HCT116 (cell line): ENCODE data around the gene PTPRJ. TPM values are rescaled to one million over a fixed set of nuclear protein-coding genes. Genes with fewer than 3 reads are reported as not detected.
"Not testable (repeated sequence)": the region's sequence is repeated elsewhere in the genome, so short reads cannot be mapped to it uniquely, and the experiment has no call there.

Experiments used
- ATAC-seq: fragments of 200-7000 bp; cut with Tn5 transposase; 2 replicates; pipeline ENCODE4 v1.9.1; 2020; ENCODE audit warnings: mild to moderate bottlenecking, moderate library complexity
- BruUV-seq: library from RNA; stranded (reverse); fragments of 400-500 nt; replicated peaks from 2 replicates; lab custom pipeline; 2021; lab: Mats Ljungman, UMichigan
- CTCF ChIA-PET: fragments of 300-600 bp; sonication (Branson Sonifier 250); formaldehyde crosslinking; loops from one replicate; lab custom pipeline; 2021; ENCODE audit warnings: antibody characterized with exemption; lab: Charles Lee
- POLR2A ChIA-PET: fragments of 300-600, 350-600 bp; sonication (Branson Sonifier 250); formaldehyde crosslinking; loops from one replicate; lab custom pipeline; 2021; ENCODE audit warnings: antibody characterized with exemption; lab: Charles Lee
- RAD21 ChIA-PET, 2 experiments: fragments of 300-600 bp; sonication (Branson Sonifier 250); formaldehyde crosslinking; loops; one replicate each; lab custom pipeline; 2023; ENCODE audit warnings: low total read pairs in 2 of 2; ENCODE audit not compliant: uncharacterized antibody in 2 of 2, unreplicated experiment in 2 of 2, low non-redundant PET in 1 of 2; lab: Charles Lee
- DNase-seq: peaks from one replicate; pipeline ENCODE4 v3.0.0-alpha.2; 2010; ENCODE audit warnings: low read depth, low spot score
- H2AFZ ChIP-seq: fragments of 200-600 bp; shearing (Covaris generic), sonication (generic); 2 replicates; pipeline ENCODE4 v1.6.1; 2017; ENCODE audit warnings: low read depth, mixed run types, mixed read lengths, antibody characterized with exemption, low read length; ENCODE audit not compliant: poor library complexity, severe bottlenecking
- H3K27ac ChIP-seq: 2 replicates; pipeline ENCODE4 v1.5.1; 2012; ENCODE audit warnings: low read depth, low read length
- H3K27me3 ChIP-seq: fragments of 200-600 bp; sonication (generic); 2 replicates; pipeline ENCODE4 v1.6.1; 2016; ENCODE audit warnings: mixed run types, low read length, mixed read lengths; ENCODE audit not compliant: insufficient read depth
- H3K36me3 ChIP-seq, 2 experiments: fragments of 200-500 bp in 1 of 2; fragments of 200-600 bp in 1 of 2; sonication (Bioruptor generic) in 1 of 2; sonication (generic) in 1 of 2; 2 replicates each; pipeline versions ENCODE4 v1.5.1 to v1.6.1; 2014 to 2016; ENCODE audit warnings: low read length in 2 of 2, inconsistent platforms in 1 of 2, mixed read lengths in 1 of 2, mixed run types in 1 of 2; ENCODE audit not compliant: insufficient read depth in 2 of 2, control insufficient read depth in 1 of 2
- H3K4me1 ChIP-seq, 2 experiments: fragments of 200-600 bp in 1 of 2; sonication (generic) in 1 of 2; 2 replicates each; pipeline versions ENCODE4 v1.5.1 to v1.6.1; 2012 to 2017; ENCODE audit warnings: low read length in 2 of 2, inconsistent platforms in 1 of 2, mild to moderate bottlenecking in 1 of 2, mixed read lengths in 1 of 2, mixed run types in 1 of 2, moderate library complexity in 1 of 2; ENCODE audit not compliant: insufficient read depth in 2 of 2, control insufficient read depth in 1 of 2
- H3K4me2 ChIP-seq: fragments of 200-600 bp; sonication (generic); 2 replicates; pipeline ENCODE4 v1.6.1; 2017; ENCODE audit warnings: mixed run types, low read length, mixed read lengths
- H3K4me3 ChIP-seq, 2 experiments: fragments of 200-600 bp in 1 of 2; sonication (generic) in 1 of 2; replicated peaks in 1 of 2; 2 replicates each; pipeline ENCODE4 v1.5.1; 2011 to 2016; ENCODE audit warnings: low read length in 2 of 2, control low read depth in 1 of 2, low read depth in 1 of 2, mild to moderate bottlenecking in 1 of 2, mixed read lengths in 1 of 2, mixed run types in 1 of 2
- H3K79me2 ChIP-seq: fragments of 200-600 bp; sonication (generic); 2 replicates; pipeline ENCODE4 v1.6.1; 2017; ENCODE audit warnings: mild to moderate bottlenecking, mixed run types, low read length, moderate library complexity, mixed read lengths; ENCODE audit not compliant: insufficient read depth
- H3K9ac ChIP-seq: fragments of 200-600 bp; sonication (generic); 2 replicates; pipeline ENCODE4 v1.6.1; 2016; ENCODE audit warnings: low read length, mixed read lengths
- H3K9me2 ChIP-seq: fragments of 200-600 bp; sonication (generic), shearing (Covaris generic); 2 replicates; pipeline ENCODE4 v1.6.1; 2017; ENCODE audit warnings: mixed run types, mild to moderate bottlenecking, moderate library complexity; ENCODE audit not compliant: insufficient read depth
- H3K9me3 ChIP-seq, 2 experiments: fragments of 200-500 bp in 1 of 2; fragments of 200-600 bp in 1 of 2; sonication (Bioruptor generic) in 1 of 2; sonication (generic) in 1 of 2; 2 replicates each; pipeline ENCODE4 v1.6.1; 2014 to 2017; ENCODE audit warnings: low read length in 2 of 2, mixed read lengths in 2 of 2, inconsistent platforms in 1 of 2, low read depth in 1 of 2, mild to moderate bottlenecking in 1 of 2, mixed run types in 1 of 2, moderate library complexity in 1 of 2; ENCODE audit not compliant: control insufficient read depth in 1 of 2, insufficient read depth in 1 of 2
- H4K20me1 ChIP-seq: fragments of 200-600 bp; sonication (generic), shearing (Covaris generic); 2 replicates; pipeline ENCODE4 v1.6.1; 2017; ENCODE audit warnings: mixed run types, mild to moderate bottlenecking, moderate library complexity; ENCODE audit not compliant: insufficient read depth
- EZH2 ChIP-seq: fragments of 200-600 bp; sonication (generic); IDR thresholded peaks from 2 replicates; pipeline ENCODE4 v1.6.1; 2017; ENCODE audit warnings: antibody characterized with exemption, mixed run types
- RAD21 ChIP-seq: IDR thresholded peaks from 2 replicates; pipeline ENCODE4 v1.6.1; 2012; ENCODE audit warnings: low read depth, mild to moderate bottlenecking
- SIN3A ChIP-seq: IDR thresholded peaks from 2 replicates; pipeline ENCODE4 v1.6.1; 2012; ENCODE audit warnings: low read depth
- TCF7L2 ChIP-seq: IDR thresholded peaks from 2 replicates; pipeline ENCODE4 v1.7.0; 2011; ENCODE audit warnings: borderline replicate concordance, inconsistent platforms; ENCODE audit not compliant: insufficient read depth, insufficient read length; ENCODE audit errors: extremely low read depth
- intact Hi-C: fragments of 100-400 bp; cut with micrococcal nuclease; formaldehyde crosslinking; loops from 2 replicates; pipeline ENCODE4 v1.10.0; 2022
- total RNA-seq: library from RNA; stranded (reverse); gene quantifications from one replicate; pipeline ENCODE4 v1.2.1, GENCODE V29; 2021; ENCODE audit not compliant: unreplicated experiment
- TF ChIP-seq, protein P1 (sequence below), 3 experiments: fragments of 200-600 bp in 1 of 3; sonication (generic) in 1 of 3; IDR thresholded peaks in 2 of 3; conservative IDR thresholded peaks in 1 of 3; 2 replicates each; pipeline ENCODE4 v1.5.1; 2012 to 2017; ENCODE audit warnings: low read depth in 2 of 3, low read length in 2 of 3, antibody characterized with exemption in 1 of 3, borderline replicate concordance in 1 of 3, control low read depth in 1 of 3, mild to moderate bottlenecking in 1 of 3, mixed read lengths in 1 of 3, mixed run types in 1 of 3, moderate library complexity in 1 of 3; ENCODE audit not compliant: insufficient read depth in 1 of 3

The PTPRJ gene
- total RNA-seq, 1 experiment from 2014 or later = 19.1 TPM

DNA sequence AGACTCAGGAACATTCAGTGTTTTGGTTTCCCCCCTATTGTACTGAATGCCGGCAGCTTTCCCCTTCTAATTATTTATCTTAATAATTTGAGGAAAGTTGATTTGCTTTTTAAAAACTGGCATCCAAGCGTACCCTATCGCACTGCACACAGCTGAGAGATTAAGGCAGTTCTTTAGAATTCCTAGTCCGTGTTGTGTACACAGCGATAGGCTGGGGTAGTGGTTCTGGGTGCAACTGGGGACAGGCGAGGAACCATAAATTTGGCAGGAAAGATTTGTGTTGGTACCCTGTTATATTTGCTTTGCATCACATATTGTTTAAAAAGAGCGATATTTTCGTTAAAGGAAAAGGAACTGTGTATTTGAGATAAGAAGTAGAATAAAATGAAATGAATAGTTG is 39.2 kb downstream of the PTPRJ start (continued):
- TF ChIP-seq TCF7L2 = no peak

DNA sequence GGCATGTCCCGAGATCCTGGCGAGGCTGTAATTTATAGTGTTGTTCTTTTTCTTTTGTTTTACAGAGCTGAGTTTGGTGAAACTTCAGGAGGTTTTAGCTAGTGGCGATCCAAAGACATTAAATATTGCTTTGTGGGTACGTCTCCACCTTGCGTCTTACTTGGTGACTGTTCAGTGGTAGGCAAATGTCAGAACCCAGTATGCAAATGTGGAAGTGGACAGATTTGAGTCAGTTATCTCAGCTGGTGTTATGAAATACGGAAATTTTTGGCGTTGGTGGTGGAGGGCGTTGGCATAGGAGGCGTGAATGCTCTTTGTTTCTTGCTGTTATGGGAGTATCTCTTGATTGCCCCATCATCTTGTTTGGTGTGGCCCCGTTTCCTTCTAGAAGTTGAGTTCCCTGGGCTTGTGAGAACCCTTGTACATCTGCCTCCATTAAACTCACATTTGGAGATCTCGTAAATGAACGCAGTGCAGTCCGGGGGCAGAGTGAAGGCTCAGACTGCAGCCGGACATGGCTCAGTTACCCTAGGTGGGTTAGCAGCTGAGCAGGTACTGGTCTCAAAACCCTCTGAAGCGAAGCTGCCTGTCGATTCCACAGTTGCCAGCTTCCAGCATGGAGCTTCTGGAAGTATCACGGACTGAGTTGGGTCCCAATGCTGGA is 39.9 kb downstream of the PTPRJ start:
- ChIA-PET RAD21 (no interaction called here), CTCF (no interaction called here), POLR2A (no interaction called here)
- Histone ChIP-seq H4K20me1 (no peaks in the 10 kb centered on the region; the same call in 1 of the 2 replicates), H3K27ac (no peak overlapping the region), H3K79me2 (peaks cover 14% of the 10 kb centered on the region), H3K27me3 (no peaks in the 10 kb centered on the region), H3K9me2 (no peaks in the 10 kb centered on the region), H3K4me1 (peaks cover 3 to 6% of the 10 kb centered on the region in 2 experiments; a peak in 2 of 4 replicates), H3K9ac (no peak overlapping the region), H3K4me3 (no peak overlapping the region), H3K4me2 (no peak overlapping the region), H3K36me3 (no peaks in the 10 kb centered on the region), H2AFZ (no peak overlapping the region), H3K9me3 (no peaks in the 10 kb centered on the region)
- intact Hi-C loops = no loop called here
- ATAC-seq (no peak), DNase-seq (no peak)
- TF ChIP-seq, protein P1, sequence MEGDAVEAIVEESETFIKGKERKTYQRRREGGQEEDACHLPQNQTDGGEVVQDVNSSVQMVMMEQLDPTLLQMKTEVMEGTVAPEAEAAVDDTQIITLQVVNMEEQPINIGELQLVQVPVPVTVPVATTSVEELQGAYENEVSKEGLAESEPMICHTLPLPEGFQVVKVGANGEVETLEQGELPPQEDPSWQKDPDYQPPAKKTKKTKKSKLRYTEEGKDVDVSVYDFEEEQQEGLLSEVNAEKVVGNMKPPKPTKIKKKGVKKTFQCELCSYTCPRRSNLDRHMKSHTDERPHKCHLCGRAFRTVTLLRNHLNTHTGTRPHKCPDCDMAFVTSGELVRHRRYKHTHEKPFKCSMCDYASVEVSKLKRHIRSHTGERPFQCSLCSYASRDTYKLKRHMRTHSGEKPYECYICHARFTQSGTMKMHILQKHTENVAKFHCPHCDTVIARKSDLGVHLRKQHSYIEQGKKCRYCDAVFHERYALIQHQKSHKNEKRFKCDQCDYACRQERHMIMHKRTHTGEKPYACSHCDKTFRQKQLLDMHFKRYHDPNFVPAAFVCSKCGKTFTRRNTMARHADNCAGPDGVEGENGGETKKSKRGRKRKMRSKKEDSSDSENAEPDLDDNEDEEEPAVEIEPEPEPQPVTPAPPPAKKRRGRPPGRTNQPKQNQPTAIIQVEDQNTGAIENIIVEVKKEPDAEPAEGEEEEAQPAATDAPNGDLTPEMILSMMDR (IDR thresholded peaks at IDR 0.05 in 2 of 3, conservative IDR thresholded peaks at IDR 0.05 in 1 of 3; ENCODE audit: borderline replicate concordance in 1 of 3, insufficient read depth in 1 of 3, low read depth in 2 of 3, low read length in 2 of 3) = no peak
- no peak for TF ChIP-seq EZH2
- TF ChIP-seq SIN3A = no peak
- TF ChIP-seq TCF7L2 = no peak
- no peak for TF ChIP-seq RAD21
- BruUV-seq = no TSS peak

DNA sequence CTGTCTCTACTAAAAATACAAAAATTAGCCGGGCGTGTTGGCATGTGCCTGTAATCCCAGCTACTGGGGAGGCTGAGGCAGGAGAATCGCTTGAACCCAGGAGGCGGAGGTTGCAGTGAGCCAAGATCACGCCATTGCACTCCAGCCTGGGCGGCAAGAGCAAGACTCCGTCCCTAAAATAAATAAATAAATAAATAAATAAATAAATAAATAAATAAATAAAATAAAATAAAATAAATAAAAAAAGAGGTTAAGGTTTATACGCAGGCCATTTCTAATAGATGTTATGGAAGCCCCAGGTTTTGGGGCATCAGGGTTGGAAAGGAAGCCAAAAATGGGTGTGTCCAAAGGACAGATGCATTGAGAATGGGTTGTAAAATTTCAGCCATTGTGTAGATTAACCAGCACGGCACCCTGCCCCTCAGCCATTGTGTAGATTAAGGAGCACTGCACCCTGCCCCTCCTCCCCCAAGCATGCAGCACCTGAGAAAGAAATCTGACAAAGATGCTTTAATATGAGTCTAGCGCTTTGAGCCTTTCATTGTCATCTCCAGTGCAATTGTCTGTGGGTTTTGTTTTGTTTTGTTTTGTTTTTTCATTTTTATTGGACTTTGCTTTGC is 41.0 kb downstream of the PTPRJ start:
- H3K4me2 ChIP-seq, RAD21 ChIA-PET, H3K27ac ChIP-seq, H3K36me3 ChIP-seq, CTCF ChIA-PET, POLR2A ChIA-PET, DNase-seq, H3K79me2 ChIP-seq, ATAC-seq, H3K9me2 ChIP-seq, H3K4me1 ChIP-seq, H3K4me3 ChIP-seq, H4K20me1 ChIP-seq, BruUV-seq, H3K9ac ChIP-seq, H3K27me3 ChIP-seq, intact Hi-C loops, H2AFZ ChIP-seq, H3K9me3 ChIP-seq: not testable (repeated sequence)
